WI38 (cell line): ENCODE data around the gene FAIM2.

ENCODE experiments used
- H3K4me3 ChIP-seq: 2 replicates; pipeline ENCODE4 v1.5.1; 2011; ENCODE audit warnings: low read depth, mild to moderate bottlenecking, control low read depth, low read length
- TF ChIP-seq, protein P1 (sequence below): IDR thresholded peaks from 2 replicates; pipeline ENCODE4 v1.5.1; 2012; ENCODE audit warnings: low read depth, mild to moderate bottlenecking, control low read depth, low read length

FAIM2 gene

DNA sequence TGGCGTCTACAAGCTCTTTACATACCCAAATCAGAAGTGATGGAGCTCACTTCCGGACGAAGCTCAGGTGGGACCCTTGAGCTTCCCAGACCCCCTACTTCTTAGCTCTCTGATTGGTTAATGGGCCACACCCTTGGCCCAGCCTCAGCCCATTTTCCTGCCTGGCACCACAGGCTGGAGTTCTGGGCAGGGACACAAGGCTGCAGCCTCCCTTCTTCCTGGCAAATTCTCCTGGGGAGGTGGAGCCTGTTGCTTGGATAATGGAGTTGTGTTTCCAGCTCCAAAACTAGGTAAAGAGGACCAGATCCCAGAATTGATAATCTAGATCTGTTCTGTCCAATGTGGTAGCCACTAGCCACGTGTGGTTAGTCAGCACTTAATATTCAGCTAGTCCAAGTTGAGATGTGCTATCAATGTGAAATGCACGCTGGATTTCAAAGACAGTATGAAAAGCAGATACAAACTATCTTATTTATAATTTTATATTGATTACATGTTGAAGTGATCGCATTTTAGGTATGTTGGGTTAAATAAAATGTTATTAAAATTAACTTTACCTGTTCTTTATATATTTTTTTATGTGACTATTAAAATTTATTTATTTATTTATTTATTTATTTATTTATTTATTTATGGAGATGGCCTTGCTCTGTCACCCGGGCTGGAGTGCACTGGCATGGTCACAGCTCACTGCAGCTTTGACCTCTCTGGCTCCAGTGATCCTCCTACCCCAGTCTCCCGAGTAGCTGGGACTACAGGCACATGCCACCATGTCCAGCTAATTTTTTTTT, 12.6 kb upstream of the FAIM2 start:
- TF ChIP-seq, protein P1, sequence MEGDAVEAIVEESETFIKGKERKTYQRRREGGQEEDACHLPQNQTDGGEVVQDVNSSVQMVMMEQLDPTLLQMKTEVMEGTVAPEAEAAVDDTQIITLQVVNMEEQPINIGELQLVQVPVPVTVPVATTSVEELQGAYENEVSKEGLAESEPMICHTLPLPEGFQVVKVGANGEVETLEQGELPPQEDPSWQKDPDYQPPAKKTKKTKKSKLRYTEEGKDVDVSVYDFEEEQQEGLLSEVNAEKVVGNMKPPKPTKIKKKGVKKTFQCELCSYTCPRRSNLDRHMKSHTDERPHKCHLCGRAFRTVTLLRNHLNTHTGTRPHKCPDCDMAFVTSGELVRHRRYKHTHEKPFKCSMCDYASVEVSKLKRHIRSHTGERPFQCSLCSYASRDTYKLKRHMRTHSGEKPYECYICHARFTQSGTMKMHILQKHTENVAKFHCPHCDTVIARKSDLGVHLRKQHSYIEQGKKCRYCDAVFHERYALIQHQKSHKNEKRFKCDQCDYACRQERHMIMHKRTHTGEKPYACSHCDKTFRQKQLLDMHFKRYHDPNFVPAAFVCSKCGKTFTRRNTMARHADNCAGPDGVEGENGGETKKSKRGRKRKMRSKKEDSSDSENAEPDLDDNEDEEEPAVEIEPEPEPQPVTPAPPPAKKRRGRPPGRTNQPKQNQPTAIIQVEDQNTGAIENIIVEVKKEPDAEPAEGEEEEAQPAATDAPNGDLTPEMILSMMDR = no peak
- no peak overlapping the region for H3K4me3 ChIP-seq

DNA sequence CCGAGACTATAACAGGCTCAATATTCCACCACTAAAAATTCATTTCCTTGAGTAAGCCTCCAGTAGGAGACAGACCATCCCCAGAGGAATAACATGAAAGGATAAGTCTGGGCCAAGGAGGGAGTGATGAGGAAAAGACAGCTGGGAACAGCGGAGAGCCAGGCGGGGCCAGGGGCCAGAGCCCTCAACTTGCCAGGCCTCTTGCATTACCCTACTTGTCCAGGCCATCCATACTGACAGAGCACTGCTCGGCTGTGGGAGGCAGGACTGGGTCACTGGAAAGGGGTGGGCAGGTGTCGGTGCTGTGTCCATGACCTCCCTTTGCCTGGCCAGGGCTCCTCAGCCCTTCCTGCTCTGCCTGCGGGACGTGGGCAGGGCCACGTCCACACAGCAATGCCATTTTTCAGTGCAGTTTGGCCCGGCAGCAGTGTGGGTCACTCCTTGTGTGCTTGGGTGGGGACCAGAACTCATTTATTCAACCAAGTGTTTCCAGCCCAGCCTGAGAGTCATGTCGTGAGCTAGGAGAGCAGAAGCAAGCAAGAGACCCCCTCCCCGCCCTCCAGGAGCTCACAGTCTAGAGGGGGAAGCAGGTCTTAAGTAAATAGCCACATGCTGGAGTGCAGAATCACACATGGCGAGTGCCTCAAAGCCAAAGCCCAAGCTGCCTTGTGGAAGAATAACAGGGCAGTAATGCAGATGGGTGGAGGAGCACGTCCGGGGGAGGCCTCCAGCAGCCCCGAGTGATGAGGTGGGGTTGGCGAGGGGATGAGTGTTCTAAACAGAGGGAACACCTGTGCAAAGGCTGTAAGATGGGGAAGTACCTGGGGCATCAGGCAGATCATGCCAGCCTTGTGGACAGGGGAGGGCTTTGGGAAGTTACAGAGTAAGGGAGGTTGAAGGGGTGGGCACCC, 8.9 kb upstream of the FAIM2 start:
- no peak overlapping the region for H3K4me3 ChIP-seq
- TF ChIP-seq, protein P1 = no peak

DNA sequence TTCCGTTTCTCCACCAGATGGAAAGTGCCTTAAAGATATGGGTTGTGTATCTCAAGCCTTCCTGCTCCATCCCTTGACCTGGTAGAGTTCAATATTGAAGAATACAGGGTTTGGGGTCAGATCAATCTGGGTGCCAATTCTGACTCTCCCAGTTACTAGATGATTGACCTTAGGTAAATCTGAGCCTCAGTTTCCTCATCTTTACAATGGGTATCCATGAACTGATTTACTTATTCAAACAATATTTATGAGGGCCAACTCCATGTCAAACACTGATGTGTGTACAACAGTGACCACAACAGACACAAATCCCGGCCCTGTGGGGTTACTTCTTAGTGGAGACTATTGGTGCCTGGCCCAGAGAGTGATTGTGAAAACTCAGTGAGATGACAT, 7.5 kb upstream of the FAIM2 start:
- no peak overlapping the region for H3K4me3 ChIP-seq
- TF ChIP-seq, protein P1 = no peak

DNA sequence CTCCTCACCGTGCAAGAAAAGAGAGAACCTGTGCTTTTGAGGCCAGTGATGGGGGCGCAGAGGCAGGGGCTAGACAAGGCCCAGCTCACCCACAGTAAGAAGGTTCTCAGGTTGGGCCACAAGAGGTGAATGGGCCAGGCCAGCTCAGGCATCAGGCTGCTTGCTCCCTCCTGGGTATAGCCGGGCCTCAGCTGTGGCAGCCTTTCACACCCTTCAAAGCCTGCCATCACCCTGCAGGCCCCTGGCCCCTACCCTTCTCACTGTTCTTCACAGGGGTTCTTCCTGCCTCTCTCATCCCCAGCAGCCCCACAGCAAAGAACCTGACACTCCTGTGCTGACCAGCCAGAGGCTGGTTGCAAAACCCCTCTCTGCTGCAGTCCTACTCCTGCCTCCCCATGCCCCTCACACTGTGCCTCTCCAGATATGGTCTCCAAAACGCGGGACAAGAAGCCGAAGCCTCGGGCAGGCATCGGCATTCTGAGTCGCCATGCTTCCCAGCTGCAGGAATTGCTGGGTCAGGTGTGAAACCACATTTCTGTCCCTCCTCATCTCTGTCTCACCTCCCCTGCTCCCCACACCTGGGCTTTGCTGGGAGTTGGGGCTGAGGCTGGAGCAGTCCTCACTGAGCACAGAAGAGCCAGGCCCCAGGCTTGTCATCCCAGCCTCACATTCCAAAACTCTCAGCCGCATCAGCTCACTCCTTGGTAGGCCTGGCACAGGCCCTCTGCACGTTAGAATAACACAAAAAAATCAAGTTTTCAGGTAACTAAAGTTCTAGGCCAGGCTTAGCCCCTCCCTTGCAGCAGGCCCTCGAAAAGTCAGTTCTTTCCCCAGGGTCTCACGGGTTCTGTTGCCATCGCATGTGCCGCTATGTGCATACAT, 6.9 kb upstream of the FAIM2 start:
- TF ChIP-seq, protein P1 = no peak
- H3K4me3 ChIP-seq = no peak overlapping the region

DNA sequence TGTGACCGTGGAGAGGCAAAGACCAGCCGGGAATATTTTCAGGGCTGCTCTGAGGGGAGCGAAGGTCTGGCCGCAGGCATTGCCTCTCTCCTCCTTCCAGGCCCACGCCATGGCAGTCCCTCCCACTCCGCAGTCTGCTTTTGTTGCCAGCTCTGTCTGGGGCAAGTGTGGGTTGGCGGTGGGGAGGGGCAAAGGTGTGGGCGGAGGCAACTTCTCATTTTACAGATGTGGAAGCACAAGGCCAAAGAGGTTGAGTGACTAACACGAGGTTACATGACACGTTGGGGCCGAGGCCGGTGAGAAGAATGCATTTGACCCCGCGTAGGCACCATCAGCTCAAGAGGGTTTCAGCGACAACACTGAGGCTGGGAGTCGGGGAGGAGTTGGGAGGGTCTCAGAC, 6.1 kb upstream of the FAIM2 start:
- H3K4me3 ChIP-seq = no peak overlapping the region
- TF ChIP-seq, protein P1 = no peak

DNA sequence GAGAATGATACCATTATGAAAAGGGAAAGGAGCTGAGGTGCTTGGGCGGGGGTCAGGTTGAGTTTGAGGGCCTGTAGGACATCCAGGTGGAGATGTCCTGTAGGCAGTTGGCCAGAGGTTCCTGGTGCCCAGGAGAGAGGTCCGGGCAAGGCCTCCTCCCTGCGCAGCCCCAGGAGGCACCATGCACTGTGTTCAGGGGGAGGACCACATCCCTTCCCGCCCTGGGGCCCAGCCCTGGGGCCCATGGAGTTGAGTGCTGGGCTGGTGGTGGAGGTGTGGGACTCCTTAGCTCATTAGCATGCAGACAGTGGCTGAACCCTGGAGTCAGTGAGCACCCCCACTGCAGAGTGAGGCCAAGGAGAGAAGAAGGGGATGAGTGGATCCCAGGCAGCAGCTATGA, 5.7 kb upstream of the FAIM2 start:
- TF ChIP-seq, protein P1 = no peak
- H3K4me3 ChIP-seq = no peak overlapping the region
